Measurements from ENCODE around the gene DRD2. TPM values are rescaled to one million over a fixed set of nuclear protein-coding genes. Genes with fewer than 3 reads are reported as not detected.

The DRD2 gene
- total RNA-seq, 1 experiment from 2014 or later: 0.44 TPM

DNA sequence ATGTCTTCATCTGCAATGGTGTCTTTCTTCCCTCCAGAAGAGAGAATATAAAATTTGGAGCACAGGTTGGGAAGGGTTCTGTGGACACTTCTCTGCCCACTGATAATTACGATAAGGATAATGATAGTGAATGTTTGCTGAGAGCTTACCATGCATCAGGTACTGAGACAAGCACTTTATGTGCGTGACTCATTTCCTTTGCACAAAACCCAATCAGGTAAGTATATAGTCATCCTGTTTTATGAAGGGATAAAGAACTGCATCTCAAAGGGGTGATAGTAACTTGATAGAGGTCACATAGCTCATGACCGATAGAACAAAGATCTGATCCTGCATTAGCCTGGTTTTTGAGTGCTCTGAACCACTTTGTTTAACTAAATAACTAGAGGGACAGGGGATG lies 9.4 kb downstream of the DRD2 start:
- Histone ChIP-seq H2AK5ac (ENCODE audit: insufficient read length, low read length) (no peak overlapping the region), H3K27me3 (ENCODE audit: insufficient read depth, low read length) (no peaks in the 10 kb centered on the region), H3K23ac (ENCODE audit: insufficient read length, low read depth, low read length) (no peak overlapping the region), H2BK12ac (ENCODE audit: insufficient read length, low read depth, low read length) (no peak overlapping the region), H3K9me3 (ENCODE audit: control insufficient read depth, low read depth, low read length) (no peaks in the 10 kb centered on the region), H3K4me1 (ENCODE audit: insufficient read depth, low read length) (no peaks in the 10 kb centered on the region), H4K8ac (replicated peaks; ENCODE audit: insufficient read length, low read depth, low read length) (no peak overlapping the region), H3K9ac (ENCODE audit: extremely low read depth, insufficient read length, low read length) (no peak overlapping the region), H2BK120ac (ENCODE audit: low read depth, low read length, poor library complexity, severe bottlenecking) (no peak overlapping the region), H2BK15ac (ENCODE audit: low read depth, low read length) (no peak overlapping the region), H3K4me2 (ENCODE audit: insufficient read depth, insufficient read length, low read length) (no peak overlapping the region), H2AFZ (ENCODE audit: low read length) (no peak overlapping the region), H3K79me2 (ENCODE audit: insufficient read depth, low read length) (no peaks in the 10 kb centered on the region), H3K23me2 (ENCODE audit: insufficient read length, low read depth, low read length, poor library complexity, severe bottlenecking) (no peaks in the 10 kb centered on the region), H2BK5ac (ENCODE audit: insufficient read length, low read length) (no peak overlapping the region), H3K18ac (ENCODE audit: insufficient read length, low read depth, low read length) (no peak overlapping the region), H3K56ac (ENCODE audit: insufficient read length, low read depth, low read length) (no peak overlapping the region), H4K20me1 (ENCODE audit: control insufficient read depth, insufficient read depth, insufficient read length) (no peaks in the 10 kb centered on the region), H4K91ac (ENCODE audit: insufficient read length, low read depth, low read length) (no peak overlapping the region), H3T11ph (ENCODE audit: low read length) (no peak overlapping the region), H4K5ac (ENCODE audit: insufficient read length, low read depth, low read length) (no peak overlapping the region), H3K14ac (ENCODE audit: insufficient read depth, low read length) (no peak overlapping the region), H2BK20ac (ENCODE audit: low read depth, low read length, poor library complexity, severe bottlenecking) (no peak overlapping the region), H3K4ac (ENCODE audit: low read depth, low read length) (no peak overlapping the region), H3K27ac (ENCODE audit: insufficient read length, low read depth, low read length) (no peak overlapping the region), H3K79me1 (ENCODE audit: insufficient read depth, low read depth, low read length, poor library complexity, severe bottlenecking) (no peaks in the 10 kb centered on the region)
- no CpG with 5 or more reads among the region's 3 CpGs for WGBS (ENCODE audit: extremely low coverage, insufficient read length, low lambda C conversion rate)
- Mint-ChIP-seq H3K4me1 (peaks cover 3 to 13% of the 10 kb centered on the region in 2 experiments; a peak in 3 of 4 replicates), H3K27me3 (ENCODE audit: low read depth) (peaks cover 26% of the 10 kb centered on the region), H3K4me3 (no peak overlapping the region), H3K27ac (no peak overlapping the region), H3K36me3 (ENCODE audit: insufficient read depth in 1 of 3, low read depth in 3 of 3) (no peaks in the 10 kb centered on the region), H3K9me3 (no peaks in the 10 kb centered on the region)
- DNase-seq: no peak
- TF ChIP-seq, protein P1, sequence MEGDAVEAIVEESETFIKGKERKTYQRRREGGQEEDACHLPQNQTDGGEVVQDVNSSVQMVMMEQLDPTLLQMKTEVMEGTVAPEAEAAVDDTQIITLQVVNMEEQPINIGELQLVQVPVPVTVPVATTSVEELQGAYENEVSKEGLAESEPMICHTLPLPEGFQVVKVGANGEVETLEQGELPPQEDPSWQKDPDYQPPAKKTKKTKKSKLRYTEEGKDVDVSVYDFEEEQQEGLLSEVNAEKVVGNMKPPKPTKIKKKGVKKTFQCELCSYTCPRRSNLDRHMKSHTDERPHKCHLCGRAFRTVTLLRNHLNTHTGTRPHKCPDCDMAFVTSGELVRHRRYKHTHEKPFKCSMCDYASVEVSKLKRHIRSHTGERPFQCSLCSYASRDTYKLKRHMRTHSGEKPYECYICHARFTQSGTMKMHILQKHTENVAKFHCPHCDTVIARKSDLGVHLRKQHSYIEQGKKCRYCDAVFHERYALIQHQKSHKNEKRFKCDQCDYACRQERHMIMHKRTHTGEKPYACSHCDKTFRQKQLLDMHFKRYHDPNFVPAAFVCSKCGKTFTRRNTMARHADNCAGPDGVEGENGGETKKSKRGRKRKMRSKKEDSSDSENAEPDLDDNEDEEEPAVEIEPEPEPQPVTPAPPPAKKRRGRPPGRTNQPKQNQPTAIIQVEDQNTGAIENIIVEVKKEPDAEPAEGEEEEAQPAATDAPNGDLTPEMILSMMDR (conservative IDR thresholded peaks at IDR 0.05): no peak

Measured in H9 (cell line).